Renal pelvis (tissue), 4 donors: ENCODE data around the gene ASAH2B. TPM values are rescaled to one million over a fixed set of nuclear protein-coding genes. Genes with fewer than 3 reads are reported as not detected.

Source experiments
- DNase-seq: peaks from one replicate; pipeline ENCODE4 v3.0.0-alpha.2; 2013
- polyA plus RNA-seq, 3 donors: library from polyadenylated mRNA; unstranded; fragments of 120-200 nt; gene quantifications; one replicate each; pipeline ENCODE4 v1.2.1, GENCODE V29; 2013; ENCODE audit not compliant: insufficient read length in 3 of 3

ASAH2B gene
- polyA plus RNA-seq, 3 donors = 8.2 to 12.1 (median 11.1) TPM

DNA sequence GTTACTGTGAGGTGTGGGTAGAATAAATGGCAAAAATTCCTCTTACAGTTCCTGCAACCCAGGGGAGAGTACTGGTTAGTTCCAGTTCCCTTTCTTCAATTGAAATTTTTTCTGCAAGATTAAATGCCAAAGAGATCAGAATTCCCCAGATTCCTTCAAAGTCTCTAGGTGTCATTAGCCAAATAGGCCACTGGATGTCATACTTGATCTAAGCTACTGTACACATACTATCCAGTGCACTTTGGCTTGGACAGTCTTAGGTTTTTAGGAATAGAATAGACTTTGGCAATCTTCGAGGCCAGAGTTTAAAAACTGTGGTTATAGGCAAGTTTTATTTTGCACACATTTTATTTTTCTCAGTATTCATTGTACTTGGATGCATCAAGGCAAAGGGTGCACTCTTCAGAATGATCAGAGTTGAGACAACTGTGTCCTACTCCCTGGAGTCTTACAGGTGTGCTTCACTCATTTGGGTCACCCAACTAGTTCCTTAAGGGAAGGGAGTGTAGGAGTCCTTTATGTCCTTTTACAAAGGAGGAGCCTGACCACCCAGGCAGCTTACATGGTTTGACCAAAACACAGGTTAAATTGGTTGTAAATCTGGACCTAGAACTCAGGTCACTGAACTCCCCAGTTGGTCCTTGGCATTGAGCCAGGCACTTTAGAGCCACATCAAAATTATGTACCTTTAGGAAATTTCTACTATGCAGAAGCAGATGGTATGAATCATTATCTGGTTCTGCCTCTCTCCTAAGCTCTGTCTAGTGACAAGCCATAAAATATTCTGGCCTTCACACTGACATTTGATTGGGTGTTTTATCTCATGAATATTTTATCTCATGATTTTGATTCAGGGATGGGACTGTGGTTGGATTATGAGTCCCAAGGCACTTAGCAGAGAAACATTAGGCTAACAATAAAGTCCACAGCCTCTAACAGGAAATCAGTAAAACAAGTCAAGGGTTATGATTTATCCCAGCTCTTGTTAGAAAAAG lies 49.5 kb downstream of the ASAH2B start:
- DNase-seq = peak; percentile 23

DNA sequence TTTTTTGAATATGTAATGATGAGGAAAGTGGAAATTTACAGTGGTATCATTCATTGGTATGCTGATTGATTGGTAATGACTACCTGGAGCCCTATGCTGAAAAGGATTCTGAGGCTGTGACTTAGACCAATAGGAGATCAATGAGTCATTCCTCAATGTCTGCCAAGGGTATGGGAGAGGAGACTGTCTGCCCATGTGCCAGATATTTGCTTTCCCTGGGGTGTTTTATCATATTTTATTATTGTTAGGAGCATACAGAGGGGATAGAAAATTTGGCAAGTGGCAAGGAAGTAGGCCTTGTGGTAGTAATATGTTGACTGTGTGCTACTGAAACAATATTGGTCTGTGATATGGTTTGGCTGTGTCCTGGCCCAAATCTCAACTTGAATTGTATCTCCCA lies 54.8 kb downstream of the ASAH2B start:
- DNase-seq = no peak

- no peak for DNase-seq
These were observed 57.0 kb downstream of the ASAH2B start for GRCh38 chr10:50796693-50797092.

- DNase-seq = no peak
These were observed 58.6 kb downstream of the ASAH2B start for GRCh38 chr10:50798297-50798696.

GRCh38 chr10:50799595-50799994 lies 59.9 kb downstream of the ASAH2B start:
- DNase-seq = no peak

- DNase-seq = no peak
These were observed 66.4 kb downstream of the ASAH2B start for GRCh38 chr10:50805981-50806622.

DNA sequence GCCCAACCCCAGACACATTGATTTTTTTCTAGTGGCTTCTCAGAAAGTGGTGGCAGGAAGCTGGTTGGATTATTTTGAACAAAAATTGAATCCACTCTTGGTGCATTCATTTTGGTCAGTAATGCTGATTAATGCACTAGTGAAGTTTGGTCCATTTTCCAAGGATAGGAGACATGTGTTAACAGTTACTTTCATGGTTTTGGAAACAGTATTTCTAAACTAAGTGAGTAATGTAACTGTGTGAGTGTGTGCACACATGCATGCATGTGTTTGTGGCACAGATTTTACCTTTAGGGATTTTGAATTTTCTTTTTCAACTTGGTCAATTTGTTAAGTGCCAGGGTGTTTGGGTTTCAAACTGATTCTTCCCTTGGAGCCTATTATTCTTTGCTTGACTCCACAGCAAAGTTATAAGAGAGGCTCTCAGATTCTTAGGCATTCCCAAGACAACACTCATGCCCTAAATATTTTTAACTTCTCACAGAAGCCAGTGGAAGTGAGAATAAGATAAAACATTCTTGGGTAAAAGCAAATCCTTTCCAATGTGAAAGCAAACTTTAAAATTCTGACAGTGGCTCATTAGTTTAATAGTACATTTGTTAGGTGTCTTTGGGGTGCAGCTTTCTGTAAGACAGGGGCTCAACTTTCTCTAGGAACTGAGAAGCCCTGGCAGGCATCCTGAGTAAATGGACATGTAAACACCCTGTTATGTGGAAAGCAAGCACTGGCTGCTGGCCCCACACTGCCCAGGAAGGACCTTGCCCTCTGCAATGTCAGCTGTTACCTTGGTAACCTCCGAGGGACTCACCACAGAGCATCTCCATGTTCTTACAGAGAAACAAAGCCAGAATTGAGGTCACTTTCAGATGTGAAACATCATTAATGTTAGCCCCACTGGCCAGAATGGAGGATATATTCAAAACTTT lies 68.4 kb downstream of the ASAH2B start:
- DNase-seq = no peak

Other genes with a start within 250 kb of the ASAH2B start
- 10 to 100 TPM; 50.6 to 55.1 (median 53.0) TPM for gene SGMS1, start 116.0 kb upstream of the ASAH2B start, polyA plus RNA-seq
- 1 to 10 TPM; 5.3 to 9.1 (median 8.6) TPM for gene A1CF, start 145.7 kb downstream of the ASAH2B start, polyA plus RNA-seq